ENCODE data around the gene ZCRB1.
"Not testable (repeated sequence)": the region's sequence is repeated elsewhere in the genome, so short reads cannot be mapped to it uniquely, and the experiment has no call there.

Gene ZCRB1, protein sequence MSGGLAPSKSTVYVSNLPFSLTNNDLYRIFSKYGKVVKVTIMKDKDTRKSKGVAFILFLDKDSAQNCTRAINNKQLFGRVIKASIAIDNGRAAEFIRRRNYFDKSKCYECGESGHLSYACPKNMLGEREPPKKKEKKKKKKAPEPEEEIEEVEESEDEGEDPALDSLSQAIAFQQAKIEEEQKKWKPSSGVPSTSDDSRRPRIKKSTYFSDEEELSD

DNA sequence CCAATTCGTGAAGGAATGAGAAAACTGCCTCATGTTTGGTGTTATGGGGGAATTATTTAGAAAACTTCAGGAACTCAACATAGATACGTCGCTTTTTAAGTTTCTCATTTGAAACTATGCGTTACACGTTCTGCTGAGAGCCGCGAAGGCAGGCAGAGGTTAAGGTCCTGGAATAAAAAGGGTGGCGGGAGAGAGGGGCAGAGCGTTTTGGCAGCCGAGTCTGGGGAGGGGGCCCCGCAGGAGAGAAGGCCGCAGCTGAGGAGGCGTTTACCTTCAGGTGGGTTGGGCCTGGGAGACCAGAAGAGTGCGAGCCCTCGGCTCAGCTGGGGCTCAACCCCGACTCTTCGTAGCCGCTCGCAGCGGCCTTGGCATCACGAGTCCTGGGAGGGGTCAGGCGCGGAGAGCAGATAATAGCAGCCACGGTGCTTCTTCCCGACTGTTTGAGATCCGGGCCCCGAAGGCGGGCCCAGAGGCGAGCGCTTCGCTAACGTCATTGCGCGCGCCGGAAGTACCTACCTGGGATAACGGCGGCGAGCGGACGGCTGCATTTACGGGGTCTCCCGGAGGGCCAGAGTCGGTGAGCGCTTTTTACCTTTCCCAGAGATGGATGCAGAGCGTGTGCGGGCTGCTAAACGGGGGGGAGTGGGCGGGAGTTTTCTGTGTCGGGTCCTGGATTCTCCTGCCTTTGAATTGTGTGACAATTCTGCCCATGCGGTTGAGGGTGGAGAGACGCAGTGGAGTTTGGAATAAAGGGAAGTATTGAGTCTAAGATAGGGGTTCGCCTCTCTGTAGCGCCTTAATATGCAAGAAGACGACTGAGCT is at the start of gene ZCRB1, which contains the start of gene PPHLN1:
ZCRB1 (minus strand) TSS at position 442 of the 822 bp plus-strand sequence. CDS start 1,992 bp downstream, outside the sequence.
PPHLN1 (plus strand) TSS at position 515 of the 822 bp plus-strand sequence. CDS start 9,736 bp downstream, outside the sequence.
- peak; percentile 89 to 94 (median 90) for DNase-seq

DNA sequence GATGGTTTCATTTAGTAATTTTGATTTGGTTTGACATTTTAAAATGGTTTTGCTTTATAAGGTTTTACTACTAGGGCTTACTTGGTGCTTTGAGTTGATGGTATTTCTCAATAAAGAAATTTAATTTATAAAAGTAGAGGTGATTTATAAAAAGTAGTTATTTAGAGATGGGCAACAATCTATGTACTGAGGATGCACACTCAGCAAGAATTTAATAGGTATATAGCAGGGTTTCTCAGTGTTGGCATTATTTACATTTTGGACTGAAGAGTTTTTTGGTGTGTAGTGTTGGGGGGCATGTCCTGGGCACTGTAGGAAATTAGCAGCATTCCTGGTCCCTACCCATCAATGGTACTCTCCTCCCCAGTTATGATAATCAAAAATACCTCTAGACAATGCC is 47.8 kb upstream of the ZCRB1 start:
- DNase-seq: no peak

DNA sequence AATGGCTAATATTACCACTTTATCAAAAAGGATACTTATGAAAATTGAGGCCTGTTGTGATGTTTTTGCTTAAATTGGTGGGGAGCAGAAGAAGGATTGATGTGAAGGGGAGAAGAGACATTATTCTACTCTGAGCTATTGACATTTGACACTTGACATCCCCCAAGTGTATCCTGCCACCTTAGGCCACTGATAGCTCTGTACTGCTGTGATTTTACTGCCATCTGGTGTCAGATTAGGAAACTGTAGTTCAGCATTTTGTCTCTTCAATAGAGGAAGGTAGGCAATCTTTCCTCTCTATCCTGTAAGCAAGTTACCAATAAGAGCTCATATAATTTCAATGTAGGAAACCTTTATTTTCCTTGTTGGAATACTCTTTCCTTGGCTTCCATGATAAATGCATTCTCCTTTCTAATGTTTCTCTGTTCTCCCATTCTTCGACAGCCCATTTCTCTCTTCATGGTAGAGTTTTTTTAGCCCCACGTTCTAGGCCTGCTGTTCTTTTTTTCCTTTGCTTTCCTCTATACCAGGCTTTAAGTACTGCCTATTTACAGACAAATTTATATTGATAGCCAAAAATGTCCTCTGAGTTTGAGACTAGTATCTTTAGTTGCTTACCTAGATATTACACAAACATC is 46.4 kb upstream of the ZCRB1 start:
- peak; percentile 36 to 84 (median 74) for DNase-seq

DNA sequence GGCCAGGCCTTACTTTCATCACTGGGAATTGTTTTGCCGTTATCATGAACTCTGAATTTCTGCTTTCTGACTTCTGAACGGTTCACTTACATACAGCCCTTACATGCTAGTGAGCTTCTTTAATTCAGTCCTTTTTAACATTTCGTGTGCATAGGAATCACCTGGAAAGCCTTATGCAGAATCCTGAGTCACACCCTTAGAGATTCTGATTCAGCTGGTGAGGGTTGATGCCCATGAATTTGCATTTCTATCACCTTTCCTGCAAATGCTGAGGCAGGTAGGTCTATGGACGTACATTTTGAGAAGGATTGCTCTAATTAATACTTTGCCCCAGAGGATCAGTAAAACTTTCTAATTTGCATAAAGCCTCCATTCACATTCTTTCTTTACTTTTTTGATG is 44.1 kb upstream of the ZCRB1 start:
- DNase-seq: no peak

DNA sequence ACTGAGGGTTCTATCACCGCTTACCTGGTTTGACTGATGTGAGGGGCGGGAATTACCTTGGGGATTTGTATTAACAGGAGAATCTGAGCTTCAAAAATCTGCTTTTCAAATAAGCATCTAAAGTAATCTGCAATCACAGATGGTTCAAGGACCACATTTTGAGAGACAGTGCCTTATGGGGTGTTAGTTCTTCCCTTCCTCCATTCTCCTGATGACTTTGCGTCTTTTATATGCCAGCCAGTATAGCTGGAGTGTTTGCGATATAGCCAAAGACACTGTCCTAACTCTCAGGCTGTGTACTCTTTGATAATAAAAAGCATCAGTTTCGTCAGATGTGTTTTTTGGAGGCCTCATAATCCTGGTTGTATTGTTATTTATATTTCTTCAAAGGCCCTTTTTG is 39.6 kb upstream of the ZCRB1 start:
- no peak for DNase-seq

DNA sequence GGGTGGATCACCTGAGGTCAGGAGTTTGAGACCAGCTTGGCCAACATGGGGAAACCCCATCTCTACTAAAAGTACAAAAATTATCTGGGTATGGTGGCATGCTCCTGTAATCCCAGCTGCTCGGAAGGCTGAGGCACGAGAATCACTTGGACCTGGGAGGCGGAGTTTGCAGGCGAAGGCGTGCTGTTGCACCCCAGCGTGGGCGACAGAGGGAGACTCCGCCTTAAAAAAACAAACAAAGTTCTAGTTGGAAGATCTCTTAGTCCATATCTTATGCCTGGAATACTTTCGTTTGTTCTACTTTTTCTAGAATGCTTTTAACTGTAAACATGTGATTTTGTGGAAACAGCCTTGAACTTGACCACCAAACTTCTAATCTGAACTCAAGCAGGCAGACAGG is 38.8 kb upstream of the ZCRB1 start:
- DNase-seq: no peak

DNA sequence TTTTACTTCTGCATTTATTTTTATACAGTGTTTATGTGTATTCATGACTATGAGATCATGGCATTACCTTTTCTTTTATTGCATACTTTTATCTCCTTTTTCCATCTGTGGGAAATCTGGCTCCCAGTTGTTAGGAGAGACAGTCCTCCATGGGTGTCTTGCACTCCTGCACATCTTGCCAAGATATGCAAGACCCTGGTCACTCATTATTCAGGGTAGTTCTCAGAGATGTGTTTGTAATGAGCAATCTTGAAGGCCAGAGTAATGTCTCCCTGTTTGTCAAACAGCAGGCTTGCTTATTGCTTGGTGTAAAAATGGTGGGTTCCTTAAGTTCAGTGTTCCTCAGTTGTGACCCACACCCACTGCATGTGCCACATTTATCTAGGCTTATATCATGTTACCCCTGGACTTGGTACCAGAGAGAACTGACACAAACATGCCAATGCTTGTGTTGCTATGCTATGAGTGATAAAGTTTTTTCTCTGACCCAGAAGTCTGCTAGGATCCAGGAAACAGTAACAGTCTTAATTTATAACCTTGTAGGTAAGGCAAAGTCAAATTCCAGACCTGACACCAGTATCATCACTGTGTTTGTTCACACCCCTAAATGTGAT is 36.9 kb upstream of the ZCRB1 start:
- no peak for DNase-seq

DNA sequence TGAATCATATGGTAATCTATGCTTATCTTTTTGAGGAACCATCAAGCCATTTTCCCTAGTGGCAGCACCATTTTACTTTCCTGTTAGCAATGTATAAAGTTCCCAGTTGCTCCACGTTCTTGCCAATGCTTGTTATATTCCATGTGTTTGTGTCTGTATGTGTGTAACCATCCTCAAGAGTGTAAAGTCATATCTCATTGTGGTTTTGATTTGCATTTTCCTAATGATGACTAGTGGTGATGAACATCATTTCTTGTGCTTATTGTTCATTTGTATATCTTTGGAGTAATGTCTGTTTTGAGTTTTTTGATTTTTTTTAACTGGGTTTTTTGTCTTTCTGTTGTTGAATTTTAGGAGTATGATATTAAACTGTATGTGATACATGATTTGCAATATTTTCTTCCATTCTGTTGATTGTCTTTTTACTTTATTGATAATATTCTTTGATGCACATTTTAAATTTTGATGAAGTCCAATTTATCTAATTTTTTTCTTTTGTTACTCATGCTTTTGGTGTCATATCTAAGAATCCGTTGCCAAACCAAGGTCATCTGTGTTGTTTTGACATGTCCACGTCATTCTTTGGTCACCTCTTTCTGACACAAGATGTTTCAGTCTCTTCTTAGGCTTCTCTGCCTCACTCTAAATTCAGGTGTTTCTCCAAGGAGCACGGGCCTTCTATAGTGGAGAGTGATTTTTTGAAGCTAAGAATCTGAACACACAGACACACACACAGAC is 36.2 kb upstream of the ZCRB1 start:
- no peak for DNase-seq

DNA sequence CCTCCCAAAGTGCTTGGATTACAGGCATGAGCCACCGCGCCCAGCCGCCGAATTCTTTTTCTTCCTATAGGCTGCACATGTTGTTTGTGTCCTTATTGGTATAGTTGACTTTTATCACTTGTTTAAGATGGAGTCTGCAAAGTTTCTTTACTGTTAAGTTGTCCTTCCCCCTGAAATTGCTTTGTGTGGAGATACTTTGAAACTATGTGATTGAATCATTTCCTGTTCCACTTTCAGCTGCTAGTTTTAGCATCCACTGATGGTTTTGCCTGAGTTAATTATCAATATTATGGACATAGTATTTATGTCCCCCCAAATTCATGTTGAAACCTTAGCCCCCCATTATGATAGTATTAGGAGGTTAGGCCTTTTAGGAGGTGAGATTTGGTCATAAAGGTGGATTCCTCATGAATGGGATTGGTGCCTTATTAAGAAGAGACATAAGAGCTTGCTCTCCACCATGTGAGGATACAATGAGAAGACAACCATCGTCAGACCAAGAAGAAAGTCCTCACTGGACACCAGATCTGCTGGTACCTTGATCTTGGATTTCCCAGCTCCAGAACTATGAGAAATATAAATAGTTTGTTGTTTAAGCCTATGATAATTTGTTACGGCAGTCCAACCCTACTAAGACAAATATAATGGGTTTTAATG is 35.0 kb upstream of the ZCRB1 start:
- no peak for DNase-seq

DNA sequence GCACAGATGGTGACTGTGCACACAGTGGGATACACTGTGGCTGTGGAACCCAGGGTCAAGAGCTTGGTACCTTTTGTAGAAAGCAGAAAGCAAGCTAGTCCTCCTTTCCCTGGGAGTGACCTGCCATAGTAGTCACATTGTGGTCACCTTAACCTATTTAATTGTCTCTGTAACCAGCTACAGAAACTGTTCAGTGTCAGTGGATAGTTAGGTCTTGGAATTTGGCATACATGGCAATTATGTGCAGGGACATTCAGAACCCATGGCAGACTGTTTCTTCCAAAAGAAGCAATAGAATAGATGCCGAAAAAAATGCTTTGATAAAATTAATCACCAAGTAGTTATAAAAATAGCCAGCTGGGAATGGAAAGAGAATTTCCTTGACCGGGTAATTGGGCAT is 30.4 kb upstream of the ZCRB1 start:
- no peak for DNase-seq

DNA sequence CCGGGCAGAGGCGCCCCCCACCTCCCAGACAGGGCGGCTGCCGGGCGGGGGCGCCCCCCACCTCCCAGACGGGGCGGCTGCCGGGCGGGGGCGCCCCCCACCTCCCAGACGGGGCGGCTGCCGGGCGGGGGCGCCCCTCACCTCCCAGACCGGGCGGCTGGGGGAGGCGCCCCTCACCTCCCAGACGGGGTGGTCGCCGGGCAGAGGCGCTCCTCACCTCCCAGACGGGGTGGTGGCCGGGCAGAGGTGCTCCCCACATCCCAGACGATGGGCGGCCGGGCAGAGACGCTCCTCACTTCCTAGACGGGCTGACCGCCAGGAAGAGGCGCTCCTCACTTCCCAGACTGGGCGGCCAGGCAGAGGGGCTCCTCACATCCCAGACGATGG is 24.1 kb upstream of the ZCRB1 start:
- DNase-seq: not testable (repeated sequence)

DNA sequence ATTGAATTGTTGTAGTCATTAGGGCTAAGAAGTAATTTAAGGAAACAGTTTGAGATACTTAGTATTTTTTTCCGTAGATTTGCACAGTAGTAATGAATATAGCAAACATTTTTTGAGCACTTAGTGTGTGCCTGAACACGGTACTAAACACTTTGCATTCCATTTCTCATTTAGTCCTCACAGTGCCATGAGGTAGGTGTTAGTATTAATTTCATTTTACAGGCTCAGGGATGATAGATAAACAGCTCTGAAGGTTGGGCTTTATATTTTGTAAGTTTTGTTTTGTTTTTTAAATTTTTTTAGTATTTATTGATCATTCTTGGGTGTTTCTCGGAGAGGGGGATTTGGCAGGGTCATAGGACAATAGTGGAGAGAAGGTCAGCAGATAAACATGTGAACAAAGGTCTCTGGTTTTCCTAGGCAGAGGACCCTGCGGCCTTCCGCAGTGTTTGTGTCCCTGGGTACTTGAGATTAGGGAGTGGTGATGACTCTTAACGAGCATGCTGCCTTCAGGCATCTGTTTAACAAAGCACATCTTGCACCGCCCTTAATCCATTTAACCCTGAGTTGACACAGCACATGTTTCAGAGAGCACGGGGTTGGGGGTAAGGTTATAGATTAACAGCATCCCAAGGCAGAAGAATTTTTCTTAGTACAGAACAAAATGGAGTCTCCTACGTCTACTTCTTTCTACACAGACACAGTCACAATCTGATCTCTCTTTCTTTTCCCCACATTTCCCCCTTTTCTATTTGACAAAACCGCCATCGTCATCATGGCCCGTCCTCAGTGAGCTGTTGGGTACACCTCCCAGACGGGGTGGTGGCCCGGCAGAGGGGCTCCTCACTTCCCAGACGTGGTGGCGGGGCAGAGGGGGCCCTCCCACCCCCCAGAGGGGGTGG is 23.5 kb upstream of the ZCRB1 start:
- not testable (repeated sequence) for DNase-seq

DNA sequence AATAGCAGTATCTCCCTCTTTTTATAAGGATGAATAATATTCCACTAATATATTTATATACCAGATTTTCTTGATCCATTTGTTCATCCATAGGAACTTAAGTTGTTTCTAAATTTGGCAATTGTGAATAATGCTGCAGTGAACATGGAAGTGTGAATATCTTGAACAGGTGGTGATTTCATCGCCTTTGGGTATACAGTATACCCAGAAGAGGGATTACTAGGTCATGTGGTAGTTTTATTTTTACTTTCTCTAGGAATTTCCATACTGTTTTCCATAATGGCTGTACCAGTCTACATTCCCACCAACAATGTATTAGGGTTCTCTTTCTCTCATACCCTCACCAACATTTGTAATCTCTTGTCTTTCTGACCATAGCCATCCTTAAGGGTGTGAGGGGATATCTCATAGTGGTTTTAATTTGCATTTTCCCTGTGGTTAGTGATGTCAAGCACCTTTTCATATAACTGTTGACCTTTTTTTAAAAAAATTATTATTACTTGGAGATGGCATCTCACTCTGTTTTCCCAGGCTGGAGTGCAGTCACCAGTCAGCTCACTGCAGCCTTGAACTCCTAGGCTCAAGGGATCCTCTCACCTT is 20.6 kb upstream of the ZCRB1 start:
- no peak for DNase-seq

DNA sequence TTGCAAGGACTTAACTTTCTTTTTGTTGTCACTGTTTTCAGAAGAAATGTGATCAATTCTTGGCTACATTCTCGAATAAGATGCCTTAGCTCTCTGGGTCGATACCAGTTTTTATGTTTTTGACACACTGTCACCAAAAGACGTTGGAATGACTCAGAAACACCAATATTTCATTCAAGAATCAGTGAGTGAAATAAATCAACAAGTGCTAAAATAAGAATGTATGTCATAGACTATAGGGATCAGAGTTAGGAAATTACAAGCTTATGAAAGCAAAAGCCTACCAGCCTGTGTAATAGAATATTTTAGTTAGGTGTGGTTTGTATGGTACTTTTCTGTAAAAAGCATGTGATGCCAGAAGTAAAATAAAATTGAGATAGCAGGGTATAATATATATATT is 17.8 kb upstream of the ZCRB1 start:
- DNase-seq: no peak

DNA sequence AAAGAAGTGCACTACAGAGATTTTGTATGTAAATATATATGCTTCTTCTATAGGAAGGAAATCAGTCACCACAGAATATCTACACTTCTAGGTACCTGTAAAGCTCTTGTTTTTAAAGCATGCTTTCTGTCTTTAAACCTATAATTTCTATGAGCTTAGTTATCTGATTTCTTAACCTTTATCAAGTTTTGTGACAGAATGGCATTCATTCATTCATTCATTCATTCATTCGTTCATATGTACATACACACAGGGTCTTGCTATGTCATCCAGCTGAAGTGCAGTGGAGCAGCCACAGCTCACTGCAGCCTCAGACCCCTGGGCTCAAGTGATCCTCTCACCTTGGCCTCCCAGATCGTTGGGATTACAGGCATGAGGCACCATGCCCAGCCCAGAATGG is 16.1 kb upstream of the ZCRB1 start:
- DNase-seq: no peak

DNA sequence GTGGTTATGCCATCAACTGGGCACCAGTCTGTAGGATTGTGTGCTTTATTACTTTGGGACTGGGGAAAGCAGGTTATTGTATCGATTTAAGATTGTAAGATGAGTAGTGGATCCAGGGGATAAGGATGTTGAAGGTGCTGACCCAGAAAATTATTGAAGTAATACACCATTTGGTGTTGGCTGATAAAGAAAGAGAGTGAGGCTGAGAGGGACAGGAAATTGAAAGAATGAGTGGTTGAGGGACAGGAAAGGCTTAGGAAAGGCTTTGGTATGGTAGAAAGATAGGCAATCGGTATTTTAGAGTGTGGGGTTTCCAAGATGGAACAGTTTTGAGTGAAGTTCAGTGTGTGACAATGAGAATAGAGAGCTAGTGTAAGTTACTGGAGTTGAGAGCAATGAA is 12.4 kb upstream of the ZCRB1 start:
- no peak for DNase-seq

DNA sequence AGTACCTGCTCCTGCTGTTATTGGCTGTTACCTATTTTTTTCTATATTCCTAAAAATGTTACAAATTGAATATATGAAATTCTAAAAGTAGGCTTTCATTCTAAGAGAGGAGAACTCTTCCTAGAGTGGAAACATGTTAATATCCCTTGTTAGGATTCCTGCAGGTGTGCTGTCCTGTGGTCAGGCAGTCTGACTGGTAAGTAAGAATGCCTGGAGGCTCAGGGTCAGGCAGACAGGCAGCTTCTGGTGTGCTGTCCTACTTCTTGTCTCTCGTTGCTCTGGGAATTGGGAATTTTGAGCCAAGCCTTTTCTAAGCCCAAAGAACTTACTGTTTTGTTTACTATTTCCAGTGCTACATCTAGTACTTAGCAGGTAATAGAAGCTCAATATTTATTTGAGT is 10.4 kb upstream of the ZCRB1 start:
- no peak for DNase-seq

DNA sequence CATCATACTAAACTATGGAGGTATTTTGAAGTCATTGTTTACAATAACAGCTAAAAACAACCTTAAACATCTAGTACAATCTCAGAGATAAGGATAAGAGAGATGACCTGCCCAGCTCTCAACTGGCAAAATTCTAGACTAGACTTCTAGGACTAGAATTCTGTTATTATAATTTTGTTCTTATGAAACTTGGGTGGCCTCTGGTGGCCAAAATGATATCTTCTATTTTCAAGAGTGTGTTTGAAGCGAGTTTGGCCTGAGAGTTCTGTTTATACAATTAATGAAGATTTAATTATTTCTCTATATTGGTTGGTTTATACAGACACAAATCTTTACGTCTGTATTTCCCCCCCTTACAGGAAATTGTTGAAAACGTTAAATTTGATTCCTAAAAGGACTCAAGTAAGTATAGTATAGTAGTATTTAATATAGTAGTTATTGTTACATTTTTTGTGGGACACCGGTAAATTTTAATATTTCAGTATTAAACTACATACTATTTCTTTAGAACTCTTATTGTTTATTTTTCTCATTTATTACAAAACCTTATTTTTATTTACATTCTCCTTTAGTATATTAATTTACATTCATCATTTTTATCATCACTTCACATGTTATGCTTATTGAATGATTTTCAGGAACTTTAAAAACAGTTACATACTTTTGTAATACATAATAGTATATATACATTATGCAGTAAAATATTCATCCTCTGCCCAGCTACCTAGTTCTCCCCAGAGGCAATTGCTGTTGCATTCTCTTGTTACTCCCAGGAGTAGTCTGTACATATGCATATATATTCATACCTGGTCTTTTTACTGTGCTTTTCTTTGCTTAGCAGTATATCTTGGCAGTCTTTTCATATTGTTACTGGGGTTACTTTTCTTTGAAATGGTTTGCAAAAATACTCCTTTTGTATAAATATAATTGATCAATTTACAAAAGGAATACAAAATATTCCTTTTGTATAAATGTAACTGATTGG is 6.7 kb upstream of the ZCRB1 start:
- peak; percentile 43 to 79 (median 70) for DNase-seq

DNA sequence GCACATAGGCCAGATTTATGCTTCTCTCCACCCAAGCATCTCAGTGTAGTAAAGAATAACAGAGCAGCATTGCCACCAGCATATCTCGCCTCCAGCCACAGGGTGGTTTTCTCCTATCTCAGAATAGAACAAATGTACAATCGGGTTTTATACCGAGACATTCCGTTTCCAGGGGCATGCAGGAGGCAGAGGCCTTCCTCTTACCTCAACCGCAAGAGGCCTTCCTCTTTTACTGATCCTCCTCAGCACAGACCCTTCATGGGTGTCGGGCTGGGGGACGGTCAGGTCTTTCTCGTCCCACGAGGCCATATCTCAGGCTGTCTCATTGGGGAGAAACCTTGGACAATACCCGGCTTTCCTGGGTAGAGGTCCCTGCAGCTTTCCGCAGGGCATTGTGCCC is 4.2 kb upstream of the ZCRB1 start:
- DNase-seq: not testable (repeated sequence)
